PC-3 (cell line): Measurements from ENCODE around the gene CLDN24. TPM values are rescaled to one million over a fixed set of nuclear protein-coding genes. Genes with fewer than 3 reads are reported as not detected.

Experiments used
- ATAC-seq: fragments of 200-7000 bp; cut with Tn5 transposase; 2 replicates; pipeline ENCODE4 v1.9.1; 2020; ENCODE audit warnings: mild to moderate bottlenecking, moderate library complexity
- BruUV-seq: library from RNA; stranded (reverse); fragments of 400-500 nt; replicated peaks from 2 replicates; lab custom pipeline; 2021; lab: Mats Ljungman, UMichigan
- CTCF ChIA-PET: fragments of 300-600 bp; sonication (Branson Sonifier 250); formaldehyde crosslinking; loops from one replicate; lab custom pipeline; 2022; ENCODE audit warnings: antibody characterized with exemption; lab: Charles Lee
- POLR2A ChIA-PET: fragments of 300-600 bp; sonication (Branson Sonifier 250); formaldehyde crosslinking; loops from one replicate; lab custom pipeline; 2022; ENCODE audit warnings: antibody characterized with exemption; ENCODE audit not compliant: unreplicated experiment; lab: Charles Lee
- DNase-seq: peaks from one replicate; pipeline ENCODE4 v3.0.0-alpha.2; 2015
- H2AFZ ChIP-seq: fragments of 300-600 bp; sonication (generic); 2 replicates; pipeline ENCODE4 v1.6.0; 2016; ENCODE audit warnings: antibody characterized with exemption, low read length
- H3F3A ChIP-seq: fragments of 300-600 bp; sonication (generic); one replicate; pipeline ENCODE4 v1.6.0; 2017; ENCODE audit warnings: antibody characterized with exemption, low read length, control low read depth, mild to moderate bottlenecking; ENCODE audit not compliant: unreplicated experiment
- H3K27ac ChIP-seq: fragments of 300-600 bp; sonication (generic); 2 replicates; pipeline ENCODE4 v1.5.1; 2016; ENCODE audit warnings: mild to moderate bottlenecking, low read length
- H3K27me3 ChIP-seq: fragments of 300-600 bp; sonication (generic); 2 replicates; pipeline ENCODE4 v1.6.1; 2016; ENCODE audit warnings: low read length, mixed read lengths
- H3K36me3 ChIP-seq: fragments of 300-600 bp; sonication (generic); 2 replicates; pipeline ENCODE4 v1.6.1; 2016; ENCODE audit warnings: low read depth, mixed run types, low read length, mixed read lengths
- H3K4me1 ChIP-seq: fragments of 300-600 bp; sonication (generic); 2 replicates; pipeline ENCODE4 v1.5.1; 2016; ENCODE audit warnings: low read length; ENCODE audit not compliant: insufficient read depth
- H3K4me2 ChIP-seq: fragments of 300-600 bp; sonication (generic); 2 replicates; pipeline ENCODE4 v1.6.0; 2016; ENCODE audit warnings: low read length
- H3K4me3 ChIP-seq: fragments of 300-600 bp; sonication (generic); 2 replicates; pipeline ENCODE4 v1.5.1; 2016; ENCODE audit warnings: mild to moderate bottlenecking, low read length, mixed read lengths
- H3K79me2 ChIP-seq: fragments of 300-600 bp; sonication (generic); 2 replicates; pipeline ENCODE4 v1.6.1; 2017; ENCODE audit warnings: low read length, mixed read lengths
- H3K9ac ChIP-seq: fragments of 300-600 bp; sonication (generic); 2 replicates; pipeline ENCODE4 v1.6.0; 2016; ENCODE audit warnings: mild to moderate bottlenecking, low read length
- H3K9me2 ChIP-seq: fragments of 300-600 bp; sonication (generic); replicated peaks from 2 replicates; pipeline ENCODE4 v1.6.1; 2016; ENCODE audit warnings: mixed run types, low read length, mixed read lengths
- H3K9me3 ChIP-seq: fragments of 300-600 bp; sonication (generic); 2 replicates; pipeline ENCODE4 v1.6.1; 2016; ENCODE audit warnings: low read length, mixed read lengths
- H4K20me1 ChIP-seq: fragments of 300-600 bp; sonication (generic); 2 replicates; pipeline ENCODE4 v1.6.1; 2016; ENCODE audit warnings: low read length, mixed read lengths
- EZH2 ChIP-seq: fragments of 300-600 bp; sonication (generic); IDR thresholded peaks from one replicate; pipeline ENCODE4 v1.6.1; 2017; ENCODE audit warnings: antibody characterized with exemption, mild to moderate bottlenecking, low read length; ENCODE audit not compliant: unreplicated experiment
- EZH2phosphoT487 ChIP-seq: fragments of 300-600 bp; sonication (generic); IDR thresholded peaks from 2 replicates; pipeline ENCODE4 v1.6.1; 2018; ENCODE audit warnings: mild to moderate bottlenecking, antibody characterized with exemption, low read length, borderline replicate concordance
- intact Hi-C: fragments of 100-400 bp; cut with micrococcal nuclease; formaldehyde crosslinking; loops from 2 replicates; pipeline ENCODE4 v1.9.0; 2023
- total RNA-seq: library from RNA; depleted of rRNA; stranded (reverse); fragments of >200 nt; gene quantifications from 2 replicates; pipeline ENCODE4 v1.2.3, GENCODE V29; 2014
- TF ChIP-seq, protein P1 (sequence below): fragments of 300-600 bp; sonication (generic); conservative IDR thresholded peaks from 2 replicates; pipeline ENCODE4 v1.5.1; 2017; ENCODE audit warnings: antibody characterized with exemption, low read depth, mild to moderate bottlenecking, low read length

CLDN24 gene
- total RNA-seq, 1 experiment from 2014 or later = not detected

DNA sequence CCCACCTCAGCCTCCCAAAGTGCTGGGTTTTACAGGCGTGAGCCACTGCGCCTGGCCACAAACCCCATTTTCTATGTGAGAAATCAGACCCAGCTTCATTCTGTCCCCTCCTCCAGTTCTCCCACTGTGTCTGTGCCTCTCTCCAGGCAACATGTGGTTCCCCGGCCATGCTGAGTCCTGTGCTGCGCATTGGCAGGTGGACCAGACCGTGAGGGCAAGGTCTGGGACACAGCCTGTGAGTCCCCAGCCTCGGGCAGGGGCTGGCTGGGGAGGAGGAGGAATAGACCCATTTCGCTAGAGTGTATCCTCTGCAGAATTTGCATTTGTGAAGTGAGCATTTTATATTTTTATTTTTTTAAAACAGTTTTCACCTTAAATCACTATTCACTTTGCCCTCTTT is 21.5 kb upstream of the CLDN24 start:
- Histone ChIP-seq H2AFZ (no peak overlapping the region), H3K4me2 (no peak overlapping the region), H3K4me3 (no peak overlapping the region), H4K20me1 (no peaks in the 10 kb centered on the region), H3K4me1 (peaks cover 4% of the 10 kb centered on the region; the same call in 1 of the 2 replicates), H3K79me2 (no peaks in the 10 kb centered on the region), H3K9ac (no peak overlapping the region), H3K27ac (no peak overlapping the region), H3K27me3 (no peaks in the 10 kb centered on the region), H3K9me2 (no peaks in the 10 kb centered on the region), H3F3A (no peaks in the 10 kb centered on the region), H3K9me3 (no peaks in the 10 kb centered on the region), H3K36me3 (no peaks in the 10 kb centered on the region)
- TF ChIP-seq, protein P1, sequence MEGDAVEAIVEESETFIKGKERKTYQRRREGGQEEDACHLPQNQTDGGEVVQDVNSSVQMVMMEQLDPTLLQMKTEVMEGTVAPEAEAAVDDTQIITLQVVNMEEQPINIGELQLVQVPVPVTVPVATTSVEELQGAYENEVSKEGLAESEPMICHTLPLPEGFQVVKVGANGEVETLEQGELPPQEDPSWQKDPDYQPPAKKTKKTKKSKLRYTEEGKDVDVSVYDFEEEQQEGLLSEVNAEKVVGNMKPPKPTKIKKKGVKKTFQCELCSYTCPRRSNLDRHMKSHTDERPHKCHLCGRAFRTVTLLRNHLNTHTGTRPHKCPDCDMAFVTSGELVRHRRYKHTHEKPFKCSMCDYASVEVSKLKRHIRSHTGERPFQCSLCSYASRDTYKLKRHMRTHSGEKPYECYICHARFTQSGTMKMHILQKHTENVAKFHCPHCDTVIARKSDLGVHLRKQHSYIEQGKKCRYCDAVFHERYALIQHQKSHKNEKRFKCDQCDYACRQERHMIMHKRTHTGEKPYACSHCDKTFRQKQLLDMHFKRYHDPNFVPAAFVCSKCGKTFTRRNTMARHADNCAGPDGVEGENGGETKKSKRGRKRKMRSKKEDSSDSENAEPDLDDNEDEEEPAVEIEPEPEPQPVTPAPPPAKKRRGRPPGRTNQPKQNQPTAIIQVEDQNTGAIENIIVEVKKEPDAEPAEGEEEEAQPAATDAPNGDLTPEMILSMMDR = no peak
- intact Hi-C loops = no loop called here
- no TSS peak for BruUV-seq
- DNase-seq (no peak), ATAC-seq (no peak)
- ChIA-PET CTCF (no interaction called here), POLR2A (no interaction called here)

DNA sequence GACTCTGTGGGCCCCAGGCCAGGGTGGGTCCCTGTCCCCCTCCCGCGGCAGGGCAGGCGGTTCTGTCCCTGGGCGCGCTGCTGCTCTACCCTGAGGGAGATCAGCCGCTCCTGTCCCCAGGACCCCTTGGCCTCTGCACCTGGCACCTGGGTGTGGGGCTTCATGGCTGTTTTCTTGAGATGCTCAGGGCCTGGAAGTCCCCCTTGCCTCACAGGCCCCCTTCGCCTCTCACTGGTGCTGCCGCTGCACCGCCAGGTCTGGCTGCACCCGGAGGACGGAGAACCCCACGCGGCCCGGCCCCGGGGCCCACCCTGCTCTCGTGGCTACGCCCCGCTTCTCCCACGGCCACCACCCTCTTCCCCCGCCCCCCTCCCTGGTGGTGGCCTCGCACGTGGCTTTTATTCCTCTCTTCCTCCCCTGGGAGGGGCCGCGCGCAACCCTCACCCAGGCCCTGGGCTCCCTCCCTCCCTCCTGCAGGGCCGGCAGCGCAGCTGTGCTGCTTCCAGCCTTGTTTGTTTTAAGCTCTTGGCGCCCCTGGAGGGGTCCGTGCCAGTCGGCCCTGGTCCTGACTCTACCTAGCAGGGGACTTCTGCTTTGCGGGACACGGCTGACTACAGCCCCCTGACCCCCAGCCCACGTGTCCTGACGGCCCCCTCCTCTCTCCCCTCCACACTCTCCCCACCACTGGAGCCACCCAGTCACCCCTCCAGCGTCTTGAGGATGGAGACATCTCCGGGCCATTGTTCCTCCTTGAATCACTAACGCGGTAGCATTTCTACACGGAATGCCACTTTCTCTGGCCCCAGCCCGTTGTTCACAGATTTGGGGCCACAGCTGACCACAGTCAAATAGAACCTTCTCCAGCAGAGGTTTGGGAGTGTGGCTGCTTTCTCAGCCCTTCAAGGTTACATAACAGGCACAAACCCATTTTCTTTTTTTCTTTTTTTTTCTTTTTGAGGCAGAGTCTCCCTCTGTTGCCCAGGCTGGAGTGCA is 20.6 kb upstream of the CLDN24 start:
- H2AFZ ChIP-seq = no peak overlapping the region
- intact Hi-C loops = no loop called here
- H3K9me2 ChIP-seq = no peaks in the 10 kb centered on the region
- no peak overlapping the region for H3K27ac ChIP-seq
- CTCF ChIA-PET = no interaction called here
- no peaks in the 10 kb centered on the region for H3K9me3 ChIP-seq
- H3K4me2 ChIP-seq = no peak overlapping the region
- H3F3A ChIP-seq = no peaks in the 10 kb centered on the region
- H3K79me2 ChIP-seq = no peaks in the 10 kb centered on the region
- no peaks in the 10 kb centered on the region for H3K4me1 ChIP-seq
- no peaks in the 10 kb centered on the region for H3K27me3 ChIP-seq
- POLR2A ChIA-PET = no interaction called here
- H3K9ac ChIP-seq = no peak overlapping the region
- ATAC-seq (no peak), DNase-seq (no peak)
- H3K4me3 ChIP-seq = no peak overlapping the region
- H4K20me1 ChIP-seq = no peaks in the 10 kb centered on the region
- H3K36me3 ChIP-seq = no peaks in the 10 kb centered on the region
- no TSS peak for BruUV-seq
- TF ChIP-seq EZH2phosphoT487 = no peak
- no peak for TF ChIP-seq EZH2
- TF ChIP-seq, protein P1 = no peak

DNA sequence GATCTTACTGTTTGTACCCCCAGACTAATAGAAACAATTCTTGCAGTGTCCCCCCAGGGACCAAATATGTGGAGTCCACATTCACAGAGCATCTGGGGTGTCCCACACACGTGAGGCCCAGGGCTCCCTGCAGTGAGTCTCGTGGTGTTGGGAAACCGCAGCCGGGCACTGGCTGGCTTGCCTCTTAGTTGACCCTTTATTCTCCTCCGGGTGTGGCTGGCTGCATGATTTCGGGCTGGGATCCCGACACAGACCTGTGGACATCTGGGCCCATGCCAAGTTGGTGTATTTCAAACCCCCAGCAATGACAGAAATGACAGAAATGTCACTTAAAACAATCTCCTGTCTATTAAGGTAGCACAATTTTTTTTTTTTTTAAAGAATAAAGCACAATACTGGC is 15.6 kb upstream of the CLDN24 start:
- no peaks in the 10 kb centered on the region for H3K9me3 ChIP-seq
- H2AFZ ChIP-seq = no peak overlapping the region
- no peak overlapping the region for H3K4me2 ChIP-seq
- DNase-seq (no peak), ATAC-seq (no peak)
- H4K20me1 ChIP-seq = no peaks in the 10 kb centered on the region
- ChIA-PET POLR2A (no interaction called here), CTCF (no interaction called here)
- H3F3A ChIP-seq = peaks cover 4% of the 10 kb centered on the region
- H3K27ac ChIP-seq = no peak overlapping the region
- H3K9ac ChIP-seq = no peak overlapping the region
- no peak for TF ChIP-seq EZH2
- TF ChIP-seq EZH2phosphoT487 = no peak
- TF ChIP-seq, protein P1 = no peak
- no peaks in the 10 kb centered on the region for H3K36me3 ChIP-seq
- BruUV-seq = no TSS peak
- no peaks in the 10 kb centered on the region for H3K27me3 ChIP-seq
- intact Hi-C loops = no loop called here
- peaks cover 26% of the 10 kb centered on the region for H3K4me1 ChIP-seq
- H3K9me2 ChIP-seq = no peaks in the 10 kb centered on the region
- no peaks in the 10 kb centered on the region for H3K79me2 ChIP-seq
- H3K4me3 ChIP-seq = no peak overlapping the region
